ENCODE results near the gene DOK7.

DOK7 gene, protein sequence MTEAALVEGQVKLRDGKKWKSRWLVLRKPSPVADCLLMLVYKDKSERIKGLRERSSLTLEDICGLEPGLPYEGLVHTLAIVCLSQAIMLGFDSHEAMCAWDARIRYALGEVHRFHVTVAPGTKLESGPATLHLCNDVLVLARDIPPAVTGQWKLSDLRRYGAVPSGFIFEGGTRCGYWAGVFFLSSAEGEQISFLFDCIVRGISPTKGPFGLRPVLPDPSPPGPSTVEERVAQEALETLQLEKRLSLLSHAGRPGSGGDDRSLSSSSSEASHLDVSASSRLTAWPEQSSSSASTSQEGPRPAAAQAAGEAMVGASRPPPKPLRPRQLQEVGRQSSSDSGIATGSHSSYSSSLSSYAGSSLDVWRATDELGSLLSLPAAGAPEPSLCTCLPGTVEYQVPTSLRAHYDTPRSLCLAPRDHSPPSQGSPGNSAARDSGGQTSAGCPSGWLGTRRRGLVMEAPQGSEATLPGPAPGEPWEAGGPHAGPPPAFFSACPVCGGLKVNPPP

GRCh38 chr4:3462790-3463415, at the start of gene DOK7:
Gene DOK7 (plus strand): TSS chr4:3463306. CDS start chr4:3463376, 70 bp downstream.
- no peak for DNase-seq (ENCODE audit: extremely low read depth in 1 of 2, low read depth in 1 of 2)

- no peak for DNase-seq (ENCODE audit: extremely low read depth in 1 of 2, low read depth in 1 of 2)
Observed at GRCh38 chr4:3413675-3414420, 49.3 kb upstream of the DOK7 start.

DNA sequence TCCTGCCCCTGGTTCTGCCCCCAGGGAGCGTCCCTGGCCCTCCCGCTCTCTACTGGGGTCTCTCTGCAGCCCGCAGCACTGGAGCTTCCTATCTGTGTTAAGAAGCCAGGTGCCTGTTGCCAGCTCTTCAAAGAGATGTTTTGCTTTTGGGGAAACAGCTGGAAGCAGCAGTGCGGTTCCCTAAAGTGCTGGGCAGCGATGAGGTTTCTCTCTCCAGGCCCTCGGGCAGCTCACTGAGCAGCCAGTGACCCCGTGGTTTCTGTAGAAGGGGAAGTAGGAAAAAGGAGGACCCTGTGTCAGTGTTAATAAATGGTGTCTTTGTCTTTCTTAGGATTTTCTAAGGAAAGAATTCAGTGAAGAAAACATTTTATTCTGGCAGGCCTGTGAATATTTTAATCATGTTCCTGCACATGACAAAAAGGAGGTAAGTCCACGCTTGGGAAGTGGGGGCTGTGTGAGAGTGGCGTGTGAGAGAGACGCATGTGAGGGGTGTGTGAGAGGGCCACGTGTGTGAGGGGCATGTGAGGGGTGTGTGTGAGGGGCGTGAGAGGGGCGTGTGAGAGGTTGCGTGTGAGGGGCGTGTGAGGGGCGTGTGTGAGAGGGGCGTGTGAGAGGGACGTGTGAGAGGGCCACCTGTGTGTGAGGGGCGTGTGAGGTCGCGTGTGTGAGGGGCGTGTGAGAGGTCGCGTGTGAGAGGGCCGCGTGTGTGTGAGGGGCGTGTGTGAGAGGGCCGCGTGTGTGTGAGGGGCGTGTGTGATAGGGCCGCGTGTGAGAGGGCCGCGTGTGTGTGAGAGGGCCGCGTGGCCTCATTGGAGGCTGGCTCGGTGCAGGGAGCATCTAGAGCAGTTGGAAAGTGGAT, 48.5 kb upstream of the DOK7 start:
- DNase-seq (ENCODE audit: extremely low read depth in 1 of 2, low read depth in 1 of 2) = no peak

DNA sequence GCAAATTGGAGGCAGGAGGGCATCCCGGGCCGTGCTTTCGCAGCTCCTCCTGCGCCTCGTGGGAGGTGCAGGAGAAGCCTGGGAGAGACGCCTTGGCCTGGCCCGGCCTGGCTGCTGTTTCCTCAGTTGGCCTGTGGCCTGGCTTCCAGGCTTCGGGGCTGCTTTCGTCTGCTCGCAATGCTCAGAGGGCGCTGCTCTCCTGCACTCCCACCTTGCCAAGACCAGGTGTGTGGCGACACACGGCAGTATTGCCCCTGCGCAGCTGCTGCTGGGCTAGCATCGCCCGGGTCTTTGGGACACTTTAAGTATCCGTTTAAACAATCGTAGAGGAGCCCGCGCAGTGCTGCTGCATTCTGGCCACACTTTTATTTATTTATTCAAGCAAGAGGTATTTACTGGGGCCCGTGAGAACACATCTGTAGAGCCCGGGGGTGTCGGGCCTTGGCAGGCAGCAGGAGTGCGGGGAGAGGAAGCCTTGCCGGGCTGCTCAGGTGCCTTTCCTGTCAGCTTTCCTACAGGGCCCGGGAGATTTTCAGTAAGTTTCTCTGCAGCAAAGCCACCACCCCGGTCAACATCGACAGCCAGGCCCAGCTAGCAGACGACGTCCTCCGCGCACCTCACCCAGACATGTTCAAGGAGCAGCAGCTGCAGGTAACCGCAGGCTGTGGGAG, 47.5 kb upstream of the DOK7 start:
- DNase-seq (ENCODE audit: extremely low read depth in 1 of 2, low read depth in 1 of 2) = no peak

DNA sequence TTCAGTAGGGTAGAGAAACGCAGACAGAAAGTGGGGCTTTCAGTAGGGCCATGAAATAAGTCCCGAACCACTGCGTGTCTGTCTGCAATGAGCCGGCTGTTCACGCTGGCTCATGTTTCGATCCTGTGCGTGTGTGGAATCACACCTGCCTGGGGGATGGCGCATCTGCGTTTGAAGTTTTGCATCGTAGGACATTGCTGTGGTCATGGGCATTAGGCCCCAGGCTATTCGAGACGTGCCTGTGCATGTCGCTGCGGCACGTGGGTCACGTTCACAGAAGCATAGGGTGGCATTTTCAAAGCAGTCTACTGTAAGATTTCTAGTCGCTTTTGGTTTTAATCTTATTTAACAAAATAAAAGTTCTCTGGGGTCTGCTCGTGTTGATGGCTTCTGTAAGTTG, 46.8 kb upstream of the DOK7 start:
- DNase-seq (ENCODE audit: extremely low read depth in 1 of 2, low read depth in 1 of 2) = no peak

DNA sequence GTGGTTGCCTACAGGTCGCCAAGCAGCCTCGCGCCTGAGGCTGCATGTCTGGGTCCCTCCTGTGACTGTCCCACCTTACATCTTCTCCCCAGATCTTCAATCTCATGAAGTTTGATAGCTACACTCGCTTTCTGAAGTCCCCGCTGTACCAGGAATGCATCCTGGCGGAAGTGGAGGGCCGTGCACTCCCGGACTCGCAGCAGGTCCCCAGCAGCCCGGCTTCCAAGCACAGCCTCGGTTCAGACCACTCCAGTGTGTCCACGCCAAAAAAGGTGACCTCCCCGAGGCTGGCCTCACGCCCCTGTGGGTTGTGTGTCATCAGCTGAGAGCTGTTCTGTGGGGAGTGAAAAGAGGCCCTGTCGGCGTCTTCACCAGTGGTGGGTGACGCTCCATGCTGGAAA, 46.3 kb upstream of the DOK7 start:
- DNase-seq (ENCODE audit: extremely low read depth in 1 of 2, low read depth in 1 of 2) = no peak

DNA sequence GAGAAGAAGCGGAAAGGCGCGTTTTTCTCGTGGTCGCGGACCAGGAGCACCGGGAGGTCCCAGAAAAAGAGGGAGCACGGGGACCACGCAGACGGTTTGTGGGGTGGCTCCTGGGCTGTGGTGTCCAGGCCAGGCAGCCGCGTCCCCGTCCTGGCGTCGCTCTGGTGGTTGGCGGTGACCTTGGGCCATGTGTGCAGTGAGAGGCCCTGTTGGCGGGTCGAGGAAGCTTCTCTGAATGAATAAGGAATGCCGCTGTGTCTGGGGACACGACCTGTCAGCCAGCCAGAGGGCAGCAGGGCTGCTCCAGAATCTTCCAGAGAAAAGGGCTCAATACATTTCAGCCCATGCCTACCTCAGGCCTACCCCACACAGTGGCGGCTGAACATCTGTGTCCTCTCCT, 45.7 kb upstream of the DOK7 start:
- DNase-seq (ENCODE audit: extremely low read depth in 1 of 2, low read depth in 1 of 2) = no peak

DNA sequence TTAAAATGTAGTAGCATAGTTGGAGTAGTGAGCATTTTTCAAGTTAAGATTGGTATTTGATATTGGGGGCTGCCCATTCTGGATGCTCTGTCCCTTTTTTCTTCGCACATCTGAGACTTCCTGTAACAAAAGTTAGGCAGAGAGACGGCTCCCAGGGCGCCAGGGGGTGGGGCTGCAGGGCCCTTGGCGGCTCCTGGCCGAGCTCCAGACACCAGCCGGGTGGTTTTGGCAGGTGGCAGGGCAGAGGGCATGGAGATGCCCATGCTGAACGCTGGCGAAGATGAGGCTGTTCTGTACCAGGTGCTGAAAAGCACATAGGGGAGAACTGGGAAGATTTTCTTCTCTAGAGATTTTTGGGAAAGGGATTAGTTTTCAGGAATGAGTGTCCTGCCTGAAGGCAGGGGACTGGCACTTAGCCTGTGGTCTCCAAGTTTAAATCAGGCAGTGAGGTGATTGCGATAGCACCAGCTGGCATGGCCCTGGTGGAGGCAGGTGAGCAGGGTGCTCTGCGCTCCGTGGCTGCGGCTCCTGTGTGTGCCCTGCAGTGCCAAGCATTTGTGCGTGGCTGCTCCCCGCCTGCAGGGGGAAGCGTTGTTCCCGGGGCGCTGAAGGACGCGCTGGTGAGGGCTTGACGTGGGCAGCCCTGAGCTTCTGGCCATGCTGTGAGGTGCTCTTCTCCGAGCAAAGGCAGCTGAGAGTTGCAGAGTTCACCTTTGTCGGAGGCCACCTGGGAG, 44.9 kb upstream of the DOK7 start:
- DNase-seq (ENCODE audit: extremely low read depth in 1 of 2, low read depth in 1 of 2) = no peak

GRCh38 chr4:3419836-3420605, 43.1 kb upstream of the DOK7 start:
- DNase-seq (ENCODE audit: extremely low read depth in 1 of 2, low read depth in 1 of 2) = no peak

- DNase-seq (ENCODE audit: extremely low read depth in 1 of 2, low read depth in 1 of 2) = no peak
Observed at GRCh38 chr4:3420606-3420955, 42.5 kb upstream of the DOK7 start.

DNA sequence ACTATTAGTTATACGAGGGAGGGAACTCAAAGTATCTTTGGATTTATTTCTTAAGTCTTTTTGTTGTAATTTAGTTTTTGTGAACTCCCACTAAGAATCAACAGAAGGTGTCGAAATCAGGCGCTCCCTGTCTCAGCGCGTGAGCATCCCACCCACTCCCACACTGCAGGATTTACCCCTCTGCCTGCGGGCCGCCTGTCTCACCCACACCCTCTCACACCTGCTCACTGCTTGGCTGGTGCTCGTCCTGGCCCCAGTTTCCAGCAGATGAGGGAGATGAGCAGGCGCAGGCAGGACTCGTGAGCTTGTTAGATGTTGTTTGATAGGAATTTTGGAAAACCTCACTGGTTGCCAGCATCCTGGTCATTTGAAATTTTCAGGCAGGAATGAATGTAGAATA, 42.1 kb upstream of the DOK7 start:
- no peak for DNase-seq (ENCODE audit: extremely low read depth in 1 of 2, low read depth in 1 of 2)

GRCh38 chr4:3421470-3421869, 41.6 kb upstream of the DOK7 start:
- no peak for DNase-seq (ENCODE audit: extremely low read depth in 1 of 2, low read depth in 1 of 2)

DNA sequence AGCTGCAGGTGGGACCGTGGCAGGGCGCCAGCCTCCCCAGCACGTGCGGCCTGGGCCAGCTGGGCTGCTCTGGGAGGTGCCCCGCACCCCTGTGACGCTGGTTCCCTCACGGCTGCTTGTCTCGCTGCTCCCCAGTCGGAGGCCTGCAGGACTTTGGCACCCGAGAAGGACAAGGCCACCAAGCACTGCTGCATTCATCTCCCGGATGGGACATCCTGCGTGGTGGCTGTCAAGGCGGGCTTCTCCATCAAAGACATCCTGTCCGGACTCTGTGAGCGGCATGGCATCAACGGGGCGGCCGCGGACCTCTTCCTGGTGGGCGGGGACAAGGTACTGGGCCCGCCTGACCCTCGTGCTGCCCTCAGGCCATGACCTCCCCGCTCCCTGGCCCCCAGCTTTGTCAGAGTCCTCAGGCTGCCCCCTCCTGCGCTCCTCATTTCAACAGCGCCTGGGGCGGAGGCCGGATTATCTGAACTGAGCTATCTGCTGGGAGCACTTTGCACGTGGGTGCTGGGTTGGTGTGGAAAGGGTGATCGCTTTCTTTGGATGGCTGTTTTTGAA, 40.8 kb upstream of the DOK7 start:
- DNase-seq (ENCODE audit: extremely low read depth in 1 of 2, low read depth in 1 of 2) = no peak

DNA sequence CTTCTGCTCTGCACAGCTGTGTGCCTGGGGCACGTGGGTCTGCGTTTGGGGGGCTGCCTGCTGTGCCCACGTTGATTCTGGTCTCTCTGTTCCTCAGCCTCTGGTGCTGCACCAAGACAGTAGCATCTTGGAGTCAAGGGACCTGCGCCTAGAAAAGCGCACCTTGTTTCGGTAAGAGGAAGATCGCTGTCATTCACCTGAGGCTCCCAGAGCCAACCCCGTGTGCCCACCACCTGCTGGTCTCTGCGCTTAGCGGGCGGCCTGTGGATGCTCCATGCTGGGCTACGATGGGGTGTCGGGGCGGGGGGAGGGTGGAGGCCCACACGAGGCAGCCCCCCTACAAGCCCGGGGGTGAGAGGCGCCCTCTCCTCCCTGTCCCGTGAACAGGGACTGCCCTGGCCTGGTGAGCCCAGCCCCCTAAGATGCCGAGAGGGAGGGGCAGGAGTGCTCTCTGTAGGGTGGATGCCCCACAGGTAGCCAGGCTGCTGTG, 40.3 kb upstream of the DOK7 start:
- no peak for DNase-seq (ENCODE audit: extremely low read depth in 1 of 2, low read depth in 1 of 2)

GRCh38 chr4:3423406-3423805, 39.7 kb upstream of the DOK7 start:
- no peak for DNase-seq (ENCODE audit: extremely low read depth in 1 of 2, low read depth in 1 of 2)

DNA sequence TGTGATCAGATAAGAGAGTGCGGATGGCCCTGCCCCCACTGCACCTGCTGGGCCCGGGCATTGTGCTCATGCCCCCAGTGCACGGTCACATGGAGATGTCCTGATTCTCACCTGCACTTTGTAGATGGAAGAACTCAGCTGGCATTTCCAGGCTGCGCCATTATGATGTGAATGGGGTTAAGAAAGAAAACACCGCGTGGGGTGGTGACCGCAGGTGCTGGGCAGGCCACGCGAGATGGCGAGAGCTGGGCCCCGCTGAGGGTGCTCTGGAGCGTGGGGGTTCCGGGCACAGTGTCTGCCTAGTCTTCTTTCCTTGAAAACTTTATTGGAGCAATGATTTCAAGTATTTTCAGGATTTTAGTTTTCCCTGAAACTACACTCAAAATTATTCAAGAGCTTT, 39.2 kb upstream of the DOK7 start:
- no peak for DNase-seq (ENCODE audit: extremely low read depth in 1 of 2, low read depth in 1 of 2)

- DNase-seq (ENCODE audit: extremely low read depth in 1 of 2, low read depth in 1 of 2) = no peak
Observed at GRCh38 chr4:3424522-3425095, 38.5 kb upstream of the DOK7 start.
